Measurements from ENCODE around the gene LMTK2.
A peak's percentile ranks its signal among the peaks of the same experiment; 100 is the strongest.

LMTK2 gene

GRCh38 chr7:98085674-98086073 is 21.0 kb upstream of the LMTK2 start:
- H3K4me3 ChIP-seq (ENCODE audit: low read depth, low read length) = no peak overlapping the region
- peak; percentile 34 for DNase-seq (ENCODE audit: low read depth)
- no peak for TF ChIP-seq CTCF (IDR thresholded peaks at IDR 0.05; ENCODE audit: control insufficient read depth, extremely low read depth, insufficient read depth)

GRCh38 chr7:98086281-98086718 is 20.4 kb upstream of the LMTK2 start:
- H3K4me3 ChIP-seq (ENCODE audit: low read depth, low read length) = no peak overlapping the region
- TF ChIP-seq CTCF (IDR thresholded peaks at IDR 0.05; ENCODE audit: control insufficient read depth, extremely low read depth, insufficient read depth) = no peak
- peak; percentile 99 for DNase-seq (ENCODE audit: low read depth)

GRCh38 chr7:98088109-98088508 is 18.6 kb upstream of the LMTK2 start:
- no peak for TF ChIP-seq CTCF (IDR thresholded peaks at IDR 0.05; ENCODE audit: control insufficient read depth, extremely low read depth, insufficient read depth)
- DNase-seq (ENCODE audit: low read depth) = no peak
- no peak overlapping the region for H3K4me3 ChIP-seq (ENCODE audit: low read depth, low read length)

GRCh38 chr7:98090116-98090515 is 16.5 kb upstream of the LMTK2 start:
- H3K4me3 ChIP-seq (ENCODE audit: low read depth, low read length) = no peak overlapping the region
- TF ChIP-seq CTCF (IDR thresholded peaks at IDR 0.05; ENCODE audit: control insufficient read depth, extremely low read depth, insufficient read depth) = no peak
- DNase-seq (ENCODE audit: low read depth) = no peak

- TF ChIP-seq CTCF (IDR thresholded peaks at IDR 0.05; ENCODE audit: control insufficient read depth, extremely low read depth, insufficient read depth) = no peak
- DNase-seq (ENCODE audit: low read depth) = no peak
- no peak overlapping the region for H3K4me3 ChIP-seq (ENCODE audit: low read depth, low read length)
These were observed 15.6 kb upstream of the LMTK2 start for GRCh38 chr7:98091061-98091460.

GRCh38 chr7:98091523-98091922 is 15.1 kb upstream of the LMTK2 start:
- TF ChIP-seq CTCF (IDR thresholded peaks at IDR 0.05; ENCODE audit: control insufficient read depth, extremely low read depth, insufficient read depth) = no peak
- H3K4me3 ChIP-seq (ENCODE audit: low read depth, low read length) = no peak overlapping the region
- DNase-seq (ENCODE audit: low read depth) = no peak

GRCh38 chr7:98097042-98097645 is 9.5 kb upstream of the LMTK2 start:
- TF ChIP-seq CTCF (IDR thresholded peaks at IDR 0.05; ENCODE audit: control insufficient read depth, extremely low read depth, insufficient read depth) = no peak
- H3K4me3 ChIP-seq (ENCODE audit: low read depth, low read length) = no peak overlapping the region
- no peak for DNase-seq (ENCODE audit: low read depth)
